Effector memory CD4-positive, alpha-beta T cell (primary cell): ENCODE results near the gene LRRC30.

Source experiments
- DNase-seq, 3 donors: peaks; one replicate each; pipeline ENCODE4 v3.0.0-alpha.2; 2020
- H3K27ac ChIP-seq: 2 replicates; pipeline ENCODE4 v1.7.0; 2013; ENCODE audit warnings: mild to moderate bottlenecking, low read length, moderate library complexity; ENCODE audit not compliant: insufficient read depth, poor library complexity, severe bottlenecking
- H3K27me3 ChIP-seq: replicated peaks from 2 replicates; pipeline ENCODE4 v1.7.0; 2013; ENCODE audit warnings: mild to moderate bottlenecking, low read length; ENCODE audit not compliant: insufficient read depth, control insufficient read depth, poor library complexity, severe bottlenecking
- H3K36me3 ChIP-seq: 2 replicates; pipeline ENCODE4 v1.7.0; 2013; ENCODE audit warnings: mild to moderate bottlenecking, low read length, moderate library complexity; ENCODE audit not compliant: control insufficient read depth, insufficient read depth
- H3K4me1 ChIP-seq: 2 replicates; pipeline ENCODE4 v1.7.0; 2013; ENCODE audit warnings: low read length, mild to moderate bottlenecking; ENCODE audit not compliant: control insufficient read depth, insufficient read depth, poor library complexity, severe bottlenecking
- H3K4me3 ChIP-seq: 2 replicates; pipeline ENCODE4 v1.7.0; 2013; ENCODE audit warnings: low read length, low read depth, mild to moderate bottlenecking; ENCODE audit not compliant: insufficient read depth, poor library complexity, severe bottlenecking
- H3K9me3 ChIP-seq: 2 replicates; pipeline ENCODE4 v1.7.0; 2013; ENCODE audit warnings: mild to moderate bottlenecking, low read length, moderate library complexity; ENCODE audit not compliant: control insufficient read depth
- total RNA-seq, 3 donors: gene quantifications; one replicate each; lab custom pipeline; 2026; lab: John Stamatoyannopoulos, UW

The LRRC30 gene
- total RNA-seq, result 0 reads per million in 3 donors

- Histone ChIP-seq H3K27me3 (no peaks in the 10 kb centered on the region), H3K4me1 (no peaks in the 10 kb centered on the region), H3K36me3 (no peaks in the 10 kb centered on the region), H3K9me3 (no peaks in the 10 kb centered on the region), H3K27ac (no peak within 1 kb of the TSS), H3K4me3 (no peak within 1 kb of the TSS)
- no peak for DNase-seq
These were observed at the start of gene LRRC30 for GRCh38 chr18:7230626-7231349. LRRC30 (plus strand) TSS chr18:7231089; CDS start chr18:7231139, 50 bp downstream.

- Histone ChIP-seq H3K4me3 (no peak overlapping the region), H3K27me3 (no peaks in the 10 kb centered on the region), H3K36me3 (no peaks in the 10 kb centered on the region), H3K9me3 (no peaks in the 10 kb centered on the region), H3K4me1 (no peaks in the 10 kb centered on the region), H3K27ac (no peak overlapping the region)
- DNase-seq, result no peak
These were observed 45.2 kb upstream of the LRRC30 start for GRCh38 chr18:7185701-7186100.

- Histone ChIP-seq H3K4me1 (no peaks in the 10 kb centered on the region), H3K27ac (no peak overlapping the region), H3K4me3 (no peak overlapping the region), H3K36me3 (no peaks in the 10 kb centered on the region), H3K9me3 (no peaks in the 10 kb centered on the region), H3K27me3 (no peaks in the 10 kb centered on the region)
- no peak for DNase-seq
These were observed 40.2 kb upstream of the LRRC30 start for GRCh38 chr18:7190547-7191156.

- Histone ChIP-seq H3K27ac (no peak overlapping the region), H3K9me3 (no peaks in the 10 kb centered on the region), H3K36me3 (no peaks in the 10 kb centered on the region), H3K27me3 (no peaks in the 10 kb centered on the region), H3K4me1 (no peaks in the 10 kb centered on the region), H3K4me3 (no peak overlapping the region)
- no peak for DNase-seq
These were observed 39.2 kb upstream of the LRRC30 start for GRCh38 chr18:7191736-7192135.

GRCh38 chr18:7195266-7195665 lies 35.6 kb upstream of the LRRC30 start:
- H3K4me3 ChIP-seq, result no peak overlapping the region
- H3K27ac ChIP-seq, result no peak overlapping the region
- no peak for DNase-seq

GRCh38 chr18:7196421-7196820 lies 34.5 kb upstream of the LRRC30 start:
- H3K27ac ChIP-seq, result no peak overlapping the region
- no peak overlapping the region for H3K4me3 ChIP-seq
- no peaks in the 10 kb centered on the region for H3K9me3 ChIP-seq
- no peaks in the 10 kb centered on the region for H3K27me3 ChIP-seq
- no peaks in the 10 kb centered on the region for H3K4me1 ChIP-seq
- no peak for DNase-seq
- no peaks in the 10 kb centered on the region for H3K36me3 ChIP-seq

More at GRCh38 chr18:7195266-7195665, 35.6 kb upstream of the LRRC30 start:
- Histone ChIP-seq H3K4me1 (no peaks in the 10 kb centered on the region), H3K36me3 (no peaks in the 10 kb centered on the region), H3K9me3 (no peaks in the 10 kb centered on the region), H3K27me3 (no peaks in the 10 kb centered on the region)

- Histone ChIP-seq H3K4me3 (no peak overlapping the region), H3K27me3 (no peaks in the 10 kb centered on the region), H3K27ac (no peak overlapping the region), H3K36me3 (no peaks in the 10 kb centered on the region), H3K4me1 (no peaks in the 10 kb centered on the region), H3K9me3 (no peaks in the 10 kb centered on the region)
- DNase-seq, result no peak
These were observed 33.0 kb upstream of the LRRC30 start for GRCh38 chr18:7197854-7198253.

GRCh38 chr18:7198326-7198725 lies 32.6 kb upstream of the LRRC30 start:
- H3K4me3 ChIP-seq, result no peak overlapping the region
- H3K36me3 ChIP-seq, result no peaks in the 10 kb centered on the region
- H3K27me3 ChIP-seq, result no peaks in the 10 kb centered on the region
- no peak for DNase-seq
- no peaks in the 10 kb centered on the region for H3K4me1 ChIP-seq
- no peak overlapping the region for H3K27ac ChIP-seq
- no peaks in the 10 kb centered on the region for H3K9me3 ChIP-seq

- H3K27ac ChIP-seq, result no peak overlapping the region
- no peaks in the 10 kb centered on the region for H3K27me3 ChIP-seq
- no peaks in the 10 kb centered on the region for H3K4me1 ChIP-seq
- no peak for DNase-seq
- H3K4me3 ChIP-seq, result no peak overlapping the region
- no peaks in the 10 kb centered on the region for H3K9me3 ChIP-seq
- H3K36me3 ChIP-seq, result no peaks in the 10 kb centered on the region
These were observed 29.8 kb upstream of the LRRC30 start for GRCh38 chr18:7201096-7201495.

- Histone ChIP-seq H3K4me1 (no peaks in the 10 kb centered on the region), H3K27me3 (no peaks in the 10 kb centered on the region), H3K36me3 (no peaks in the 10 kb centered on the region), H3K27ac (no peak overlapping the region), H3K4me3 (no peak overlapping the region), H3K9me3 (no peaks in the 10 kb centered on the region)
- no peak for DNase-seq
These were observed 28.7 kb upstream of the LRRC30 start for GRCh38 chr18:7202169-7202568.
